Right renal pelvis (tissue), 4 donors: ENCODE measurements around the gene RPS6KA5. TPM values are rescaled to one million over a fixed set of nuclear protein-coding genes. Genes with fewer than 3 reads are reported as not detected.
"Not testable (repeated sequence)": the region's sequence is repeated elsewhere in the genome, so short reads cannot be mapped to it uniquely, and the experiment has no call there.

Experiments used
- DNase-seq, 4 donors: peaks; one replicate each; pipeline ENCODE4 v3.0.0-alpha.2; 2013; ENCODE audit warnings: low read depth in 4 of 4, low spot score in 3 of 4, missing footprints in 1 of 4
- polyA plus RNA-seq, 4 donors: library from polyadenylated mRNA; unstranded; fragments of 120-200 nt; gene quantifications; one replicate each; pipeline ENCODE4 v1.2.1, GENCODE V29; 2013; ENCODE audit not compliant: insufficient read length in 4 of 4

RPS6KA5 gene
- polyA plus RNA-seq, 4 donors, result 6.8 to 8.8 (median 7.8) TPM

DNA sequence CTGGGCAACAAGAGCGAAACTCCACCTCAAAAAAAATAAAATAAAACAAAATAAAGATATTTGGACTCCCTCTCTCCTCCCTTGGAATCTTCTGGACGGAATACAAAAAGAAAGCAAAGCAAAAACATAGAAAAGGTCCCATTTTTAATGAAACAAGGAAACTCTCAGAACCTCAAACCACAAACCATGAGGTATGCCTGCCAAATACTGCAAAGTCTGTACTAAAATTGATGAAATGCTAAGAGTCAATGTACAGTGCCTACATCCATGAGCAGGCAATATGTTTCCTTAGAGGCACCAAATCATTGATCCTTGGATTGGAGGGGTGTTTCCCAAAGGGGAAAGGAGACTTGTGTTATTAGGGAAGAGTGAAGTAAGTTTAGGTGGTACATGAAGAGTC is 8.2 kb upstream of the RPS6KA5 start:
- DNase-seq, result no peak

DNA sequence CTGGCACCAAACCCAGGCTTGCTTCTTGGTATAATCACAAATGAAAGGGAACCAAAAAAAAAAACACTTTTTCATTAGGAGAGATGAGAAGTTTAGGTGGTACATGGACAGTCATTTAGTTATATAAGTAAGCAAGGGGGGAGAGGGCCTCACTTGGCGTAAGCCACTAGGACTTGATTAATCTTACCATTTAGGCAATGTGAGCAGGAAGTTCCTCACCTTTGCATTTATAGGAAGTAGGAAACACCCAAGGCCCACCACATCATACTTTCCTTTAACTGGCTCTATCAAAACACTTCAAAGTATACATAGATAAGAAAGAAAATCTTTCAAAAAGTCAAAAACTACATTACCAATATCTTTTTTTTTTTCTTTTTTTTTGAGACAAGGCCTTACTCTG is 6.7 kb upstream of the RPS6KA5 start:
- no peak for DNase-seq

DNA sequence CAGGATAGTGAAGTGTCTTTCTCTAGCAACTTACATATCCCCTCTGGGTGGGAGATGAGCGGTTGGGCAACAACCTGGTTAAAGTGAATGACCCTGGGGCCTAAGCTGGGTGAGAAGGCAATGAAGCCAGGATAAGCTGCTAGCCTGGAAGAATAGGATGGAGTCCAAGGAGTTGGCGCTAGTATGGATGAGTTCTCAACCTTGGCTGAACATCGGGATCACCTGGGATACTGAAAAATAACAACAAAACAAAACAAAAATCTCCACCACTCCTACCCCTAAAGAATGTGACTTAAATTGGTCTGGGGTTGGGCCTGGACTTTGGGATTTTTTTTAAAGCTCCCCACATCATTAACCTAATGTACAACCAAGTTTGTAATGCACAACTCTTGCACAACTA is 4.8 kb upstream of the RPS6KA5 start:
- no peak for DNase-seq

DNA sequence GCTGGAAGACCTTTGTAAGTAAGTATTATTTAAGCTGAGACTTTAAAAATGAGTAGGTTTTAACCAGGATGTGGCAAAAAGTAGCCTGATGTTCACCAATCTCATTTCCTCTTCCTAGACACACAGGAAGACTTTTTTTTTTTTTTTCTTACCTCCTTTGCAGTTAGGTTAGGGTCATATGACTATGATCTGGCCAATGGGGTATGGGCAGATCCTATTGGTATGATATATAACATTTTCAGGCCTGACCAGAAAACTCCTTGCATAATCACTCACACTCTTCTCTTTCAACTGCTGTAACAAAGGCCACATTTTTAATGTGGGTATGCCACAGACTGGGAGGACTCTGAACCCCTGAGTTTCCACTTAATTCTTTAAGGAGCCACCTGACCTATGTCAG is 2.7 kb upstream of the RPS6KA5 start:
- no peak for DNase-seq

- no peak for DNase-seq
Observed at GRCh38 chr14:91062600-91062999, 2.2 kb upstream of the RPS6KA5 start.

DNA sequence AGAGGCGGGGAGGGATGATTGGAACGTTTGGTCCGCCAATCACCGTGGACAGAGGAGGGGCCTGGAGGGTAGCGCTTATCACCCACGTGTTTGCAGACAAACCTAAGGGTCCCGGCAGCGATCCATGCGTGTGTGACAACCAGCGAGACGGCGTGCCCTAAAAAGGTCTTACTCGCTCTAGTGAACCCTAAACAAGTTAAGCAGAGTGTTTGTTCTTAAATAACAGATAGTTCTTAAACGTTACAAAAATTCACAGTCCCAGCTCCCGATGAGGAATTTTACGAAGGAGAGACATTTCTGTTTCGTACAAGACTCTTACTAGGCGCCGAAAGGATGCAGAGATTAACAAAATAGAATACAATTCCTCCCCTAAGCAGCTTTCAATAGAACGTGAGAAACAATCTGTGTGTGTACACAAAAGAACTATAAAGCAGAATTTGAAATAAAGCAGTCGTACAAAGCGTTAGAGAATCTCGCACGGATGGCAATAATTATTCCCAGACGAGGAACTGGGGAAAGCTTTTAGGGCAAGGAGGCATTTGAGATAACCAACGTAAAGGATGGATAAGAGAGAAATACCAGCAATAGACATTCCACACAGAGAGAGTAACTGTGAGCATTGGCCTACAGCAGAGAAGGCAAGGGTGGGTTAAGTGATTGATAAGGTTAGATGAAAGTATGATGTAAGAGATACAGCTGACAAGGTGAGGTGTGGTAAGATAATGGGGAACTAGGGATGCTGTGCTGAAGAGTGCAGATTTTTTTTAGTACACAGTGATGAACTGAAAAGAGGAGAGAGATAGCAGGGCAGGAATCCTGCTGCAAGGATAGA is 831 bp upstream of the RPS6KA5 start:
- no peak for DNase-seq

DNA sequence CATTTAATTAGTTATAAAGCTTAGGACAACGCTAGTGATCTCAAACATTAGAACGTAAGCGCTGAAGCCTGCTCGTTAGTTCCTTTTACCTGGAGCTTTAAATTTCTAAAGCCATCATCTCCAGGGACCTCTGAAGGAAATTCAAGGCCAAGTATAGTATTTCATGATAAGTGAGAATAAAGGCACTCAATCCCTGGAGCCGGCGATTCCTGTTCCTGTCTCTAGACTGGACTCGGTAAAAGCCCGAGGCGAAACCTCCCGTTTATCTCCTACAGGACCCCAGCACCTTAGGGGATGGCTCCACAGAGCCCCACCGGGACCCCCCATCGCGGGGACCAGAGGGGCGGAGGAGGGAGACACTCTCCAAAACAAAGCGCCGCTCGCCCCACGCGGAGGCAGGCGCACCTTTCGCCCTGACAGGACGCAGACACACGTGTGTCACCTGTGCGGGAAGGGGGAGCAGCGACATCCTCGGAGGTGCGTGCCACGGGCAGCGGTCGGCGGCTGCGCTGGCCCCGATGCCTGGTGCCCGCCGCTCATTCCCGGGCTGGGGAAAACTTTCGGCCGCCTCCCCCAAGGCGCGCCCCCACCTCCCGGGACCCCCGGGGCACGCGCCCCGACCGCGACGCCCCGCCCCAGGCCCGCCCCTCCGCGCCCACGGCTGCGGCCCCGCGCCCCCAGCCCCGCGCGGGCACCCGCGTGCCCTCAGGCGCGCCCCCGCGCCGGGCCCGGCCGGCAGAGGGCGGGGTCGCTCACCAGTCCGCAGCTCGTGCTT is 678 bp downstream of the RPS6KA5 start:
- DNase-seq, result peak in 2 of 4 donors; percentile 23 to 26

DNA sequence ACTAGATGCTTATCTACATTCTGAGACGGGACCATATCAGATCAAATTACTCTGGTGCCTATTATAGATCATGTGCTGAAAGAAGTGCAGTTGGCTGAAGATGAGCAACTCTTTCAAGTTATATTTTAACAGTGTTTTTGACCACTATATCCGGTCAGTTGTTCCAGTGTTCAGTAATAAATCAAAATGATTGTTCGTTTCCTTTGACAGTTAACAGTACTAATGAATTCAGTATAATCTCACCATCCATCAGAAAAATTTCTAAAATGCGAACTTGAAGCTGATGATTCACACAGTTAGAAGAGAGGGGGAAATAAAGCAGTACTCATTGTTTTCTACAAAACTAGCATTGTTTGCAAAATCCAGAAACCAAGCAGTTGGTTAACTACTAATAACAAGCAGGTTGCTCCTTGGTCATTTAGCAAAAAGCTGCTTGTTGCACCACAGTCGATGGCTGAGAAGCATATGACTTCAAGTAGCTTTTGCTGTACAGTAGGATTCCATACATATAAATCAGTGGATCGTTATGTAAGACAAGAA is 2.3 kb downstream of the RPS6KA5 start:
- no peak for DNase-seq

DNA sequence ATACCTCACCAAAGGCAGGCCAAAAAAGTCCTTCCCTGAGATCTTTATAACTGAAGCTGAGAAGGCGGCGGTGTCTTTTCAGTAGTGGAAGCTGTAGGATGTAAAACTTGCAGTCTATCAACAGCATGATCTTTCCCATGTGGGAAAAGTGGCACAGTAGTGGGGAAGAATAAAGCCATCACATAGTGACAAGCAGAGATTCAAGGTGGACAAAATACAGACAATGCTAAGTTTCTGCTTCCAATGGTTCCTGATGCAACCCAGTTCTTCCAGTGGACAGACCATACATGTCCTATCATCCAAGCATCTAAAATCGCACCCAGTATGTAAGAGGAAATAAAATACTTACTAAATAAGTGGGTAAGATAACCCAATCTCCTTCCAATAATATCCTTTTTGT is 4.1 kb downstream of the RPS6KA5 start:
- DNase-seq, result no peak

- no peak for DNase-seq
Observed at GRCh38 chr14:91055016-91055415, 5.4 kb downstream of the RPS6KA5 start.

- no peak for DNase-seq
Observed at GRCh38 chr14:91048676-91049075, 11.8 kb downstream of the RPS6KA5 start.

GRCh38 chr14:91048265-91048664 is 12.2 kb downstream of the RPS6KA5 start:
- no peak for DNase-seq

GRCh38 chr14:91047174-91047753 is 13.2 kb downstream of the RPS6KA5 start:
- no peak for DNase-seq

DNA sequence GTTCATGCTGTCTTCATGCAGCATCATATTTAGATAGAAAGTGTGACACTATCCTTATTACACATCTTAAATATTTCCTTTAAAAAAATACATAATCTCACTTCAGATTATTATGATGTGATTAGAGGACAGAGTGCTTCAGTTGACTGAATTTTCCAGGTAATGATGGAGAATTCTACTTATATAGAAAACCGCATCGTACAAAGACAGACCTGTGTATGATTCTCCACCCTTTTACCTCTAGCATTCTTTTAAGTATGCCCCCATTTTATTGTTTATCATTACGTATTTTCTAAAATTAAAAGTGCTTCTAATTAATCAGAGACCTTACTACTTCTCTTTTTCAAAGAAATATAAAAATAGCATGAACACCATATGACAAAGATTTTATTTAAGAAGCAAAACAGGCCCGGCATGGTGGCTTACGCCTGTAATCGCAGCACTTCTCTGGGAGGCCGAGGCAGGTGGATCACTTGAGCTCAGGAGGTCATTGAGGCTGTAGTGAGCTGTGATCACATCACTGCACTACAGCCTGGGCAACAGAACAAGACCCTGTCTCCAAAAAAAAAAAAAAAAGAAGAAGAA is 13.9 kb downstream of the RPS6KA5 start:
- DNase-seq, result no peak

- DNase-seq, result no peak
Observed at GRCh38 chr14:91041450-91041849, 19.0 kb downstream of the RPS6KA5 start.

DNA sequence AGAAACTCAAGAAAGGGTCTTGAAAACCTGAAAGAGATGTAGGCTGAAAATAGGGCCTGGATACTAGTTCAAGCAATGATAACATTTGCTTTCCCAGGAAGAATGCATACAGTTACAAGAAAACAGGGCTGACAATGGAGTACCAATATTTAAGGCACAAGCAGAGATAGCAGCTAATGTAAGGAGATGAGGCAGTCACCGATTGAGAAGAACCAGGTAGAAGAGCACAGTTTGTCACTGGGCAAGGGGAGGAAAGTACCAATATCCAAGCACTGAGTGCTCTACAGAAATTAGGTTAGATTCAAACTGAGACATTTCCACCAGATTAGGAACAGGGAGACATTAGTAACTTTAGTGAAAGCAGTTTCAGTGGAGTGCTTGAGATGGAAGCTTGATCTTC is 19.9 kb downstream of the RPS6KA5 start:
- DNase-seq, result no peak

DNA sequence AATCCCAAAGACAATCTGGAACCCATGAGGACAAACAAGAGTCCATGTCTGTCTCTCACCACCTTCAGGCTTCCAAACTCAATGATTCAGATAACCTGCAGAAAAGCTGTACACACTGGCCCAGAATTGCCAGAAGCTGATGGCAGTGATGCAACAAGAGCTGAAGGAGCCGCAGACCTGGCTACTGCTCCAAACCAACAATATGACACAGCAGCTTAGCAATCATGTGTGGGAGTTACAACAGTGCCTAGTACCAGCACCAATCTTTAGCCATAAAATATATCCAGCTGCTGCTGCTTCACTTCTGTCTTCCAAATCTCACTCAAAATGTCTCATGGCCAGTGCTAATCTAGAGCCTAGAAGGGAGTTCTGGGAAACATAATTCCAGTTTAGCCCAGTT is 22.0 kb downstream of the RPS6KA5 start:
- DNase-seq, result no peak

DNA sequence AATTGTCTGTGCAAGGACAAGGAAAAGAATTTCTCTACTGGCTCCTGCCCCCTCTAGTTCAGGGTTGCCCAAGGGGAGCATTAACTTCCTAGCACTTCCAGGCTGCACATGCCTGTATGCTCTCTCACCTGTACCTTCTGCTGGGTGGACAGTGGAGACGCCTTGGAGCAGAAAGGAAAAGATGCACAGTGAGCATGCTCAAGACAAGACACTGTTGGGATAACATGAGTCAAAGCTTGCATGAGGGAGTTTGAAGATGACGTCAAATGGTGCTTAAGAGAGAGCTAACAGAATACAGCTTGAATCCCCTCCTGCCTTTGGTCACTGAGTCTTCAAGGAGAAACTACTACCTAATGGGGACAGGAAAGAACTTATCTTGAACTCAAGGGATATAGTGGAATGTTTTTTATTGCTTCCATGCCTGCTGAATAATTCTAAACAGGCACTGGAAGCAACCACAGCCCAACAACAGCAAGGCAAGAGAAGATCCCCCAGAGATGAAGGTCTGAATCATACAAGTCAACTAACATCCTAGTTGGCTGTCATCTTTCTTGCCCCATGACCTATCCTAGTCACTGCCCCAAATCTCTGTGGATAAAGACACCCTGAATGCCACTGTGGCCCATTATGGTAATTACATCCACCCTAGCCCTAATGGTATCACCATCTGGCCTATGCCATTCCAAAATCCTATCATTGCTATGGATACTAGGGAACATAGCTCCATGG is 23.5 kb downstream of the RPS6KA5 start:
- no peak for DNase-seq

GRCh38 chr14:91035855-91036254 is 24.6 kb downstream of the RPS6KA5 start:
- DNase-seq, result no peak

GRCh38 chr14:91034379-91034778 is 26.1 kb downstream of the RPS6KA5 start:
- DNase-seq, result not testable (repeated sequence)
